Breast epithelium (tissue), 4 donors: ENCODE results near the gene C16orf90. TPM values are rescaled to one million over a fixed set of nuclear protein-coding genes. Genes with fewer than 3 reads are reported as not detected.

ENCODE experiments used
- DNase-seq, 2 donors: peaks; one replicate each; pipeline ENCODE4 v3.0.0-alpha.2; 2019; ENCODE audit warnings: low spot score in 2 of 2
- H3K27ac ChIP-seq, 2 donors: fragments of 200-600 bp; sonication (generic) in 1 of 2; one replicate each; pipeline ENCODE4 v1.5.1; 2016 to 2019; ENCODE audit warnings: mild to moderate bottlenecking in 1 of 2
- H3K27me3 ChIP-seq, 2 donors: fragments of 200-600 bp; sonication (generic) in 1 of 2; one replicate each; pipeline versions ENCODE4 v1.5.1 to v1.6.0; 2017 to 2019; ENCODE audit warnings: control low read depth in 1 of 2, mild to moderate bottlenecking in 1 of 2
- H3K36me3 ChIP-seq: fragments of 200-600 bp; one replicate; pipeline ENCODE4 v1.5.1; 2019
- H3K4me1 ChIP-seq, 2 donors: fragments of 200-600 bp; sonication (generic); one replicate each; pipeline ENCODE4 v1.5.1; 2016 to 2019; ENCODE audit warnings: control low read depth in 1 of 2
- H3K4me3 ChIP-seq, 3 donors: fragments of 200-600 bp; sonication (generic); 1 replicate in 2 of 3; 2 replicates in 1 of 3; pipeline ENCODE4 v1.5.1; 2016 to 2019; ENCODE audit warnings: mild to moderate bottlenecking in 3 of 3, moderate library complexity in 2 of 3
- H3K9me3 ChIP-seq, 2 donors: fragments of 200-600 bp; sonication (generic) in 1 of 2; one replicate each; pipeline ENCODE4 v1.5.1; 2016 to 2019; ENCODE audit warnings: control low read depth in 1 of 2
- POLR2A ChIP-seq: fragments of 450-650 bp; IDR thresholded peaks from one replicate; pipeline ENCODE4 v1.6.1; 2016; ENCODE audit warnings: antibody characterized with exemption, mild to moderate bottlenecking, moderate library complexity
- POLR2AphosphoS5 ChIP-seq, 3 donors: sonication (generic); formaldehyde crosslinking; IDR thresholded peaks; one replicate each; pipeline ENCODE4 v1.6.1; 2017; ENCODE audit warnings: antibody characterized with exemption in 3 of 3
- intact Hi-C: fragments of 100-400 bp; cut with DNase I; formaldehyde crosslinking; loops from one replicate; pipeline ENCODE4 v1.15.1; 2023; ENCODE audit warnings: low total_unique reads
- total RNA-seq, 3 donors: library from RNA; depleted of rRNA; stranded (reverse); fragments of >200 nt; gene quantifications; one replicate each; pipeline ENCODE4 v1.1.0, GENCODE V29; 2016
- TF ChIP-seq, protein P1 (sequence below), 3 donors: fragments of 450-650 bp; IDR thresholded peaks; one replicate each; pipeline ENCODE4 v1.5.1; 2016 to 2017; ENCODE audit warnings: antibody characterized with exemption in 3 of 3, mild to moderate bottlenecking in 3 of 3, moderate library complexity in 3 of 3

Gene C16orf90
- total RNA-seq, 3 donors from 2014 or later = not detected

DNA sequence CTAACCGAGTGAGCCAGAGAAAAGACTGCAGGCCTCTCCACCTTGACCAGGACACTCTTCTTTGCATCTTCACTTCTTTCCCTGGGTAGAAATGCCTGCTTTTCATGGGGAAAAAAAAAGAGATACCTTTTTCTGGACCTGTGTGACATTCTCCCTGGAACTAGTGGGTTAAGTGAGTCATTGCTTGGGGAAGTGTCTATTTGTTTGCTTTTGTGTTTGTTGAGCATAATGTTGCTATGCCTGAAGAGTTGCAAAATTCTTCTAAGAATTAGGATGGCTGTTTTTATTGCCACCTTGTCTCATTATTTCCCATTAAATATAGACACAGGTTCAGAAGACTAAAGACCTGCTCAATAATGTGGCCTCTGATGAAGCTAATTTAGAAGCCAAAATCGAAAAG, 24.3 kb upstream of the C16orf90 start:
- Histone ChIP-seq H3K27me3 (no peaks in the 10 kb centered on the region), H3K4me3 (no peak overlapping the region), H3K36me3 (no peaks in the 10 kb centered on the region), H3K9me3 (no peaks in the 10 kb centered on the region), H3K4me1 (no peaks in the 10 kb centered on the region), H3K27ac (no peak overlapping the region)
- TF ChIP-seq POLR2AphosphoS5 (IDR thresholded peaks at IDR 0.05) (no peak), POLR2A (no peak)
- TF ChIP-seq, protein P1, sequence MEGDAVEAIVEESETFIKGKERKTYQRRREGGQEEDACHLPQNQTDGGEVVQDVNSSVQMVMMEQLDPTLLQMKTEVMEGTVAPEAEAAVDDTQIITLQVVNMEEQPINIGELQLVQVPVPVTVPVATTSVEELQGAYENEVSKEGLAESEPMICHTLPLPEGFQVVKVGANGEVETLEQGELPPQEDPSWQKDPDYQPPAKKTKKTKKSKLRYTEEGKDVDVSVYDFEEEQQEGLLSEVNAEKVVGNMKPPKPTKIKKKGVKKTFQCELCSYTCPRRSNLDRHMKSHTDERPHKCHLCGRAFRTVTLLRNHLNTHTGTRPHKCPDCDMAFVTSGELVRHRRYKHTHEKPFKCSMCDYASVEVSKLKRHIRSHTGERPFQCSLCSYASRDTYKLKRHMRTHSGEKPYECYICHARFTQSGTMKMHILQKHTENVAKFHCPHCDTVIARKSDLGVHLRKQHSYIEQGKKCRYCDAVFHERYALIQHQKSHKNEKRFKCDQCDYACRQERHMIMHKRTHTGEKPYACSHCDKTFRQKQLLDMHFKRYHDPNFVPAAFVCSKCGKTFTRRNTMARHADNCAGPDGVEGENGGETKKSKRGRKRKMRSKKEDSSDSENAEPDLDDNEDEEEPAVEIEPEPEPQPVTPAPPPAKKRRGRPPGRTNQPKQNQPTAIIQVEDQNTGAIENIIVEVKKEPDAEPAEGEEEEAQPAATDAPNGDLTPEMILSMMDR (IDR thresholded peaks at IDR 0.05) = no peak
- intact Hi-C loops = no loop called here
- DNase-seq = no peak

DNA sequence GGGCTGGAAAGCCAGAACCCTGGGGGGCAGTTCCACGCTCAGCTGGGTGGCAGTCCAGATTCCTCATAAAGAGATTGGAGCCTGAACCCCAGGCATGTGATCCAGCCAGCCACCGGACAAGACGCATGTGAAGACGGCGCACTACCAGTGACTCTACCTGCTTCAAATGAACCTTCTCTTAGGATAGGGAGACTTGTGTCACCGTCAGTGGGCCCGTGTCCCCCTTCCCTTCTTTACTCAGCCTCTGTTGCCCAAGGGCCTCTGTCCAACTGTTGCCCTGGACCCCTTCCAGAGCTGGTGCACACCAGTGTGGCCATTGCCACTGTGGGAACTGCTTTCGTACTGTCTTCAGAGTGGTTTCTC, 23.7 kb upstream of the C16orf90 start:
- DNase-seq = peak in 1 of 2 donors; percentile 38
- intact Hi-C loops = no loop called here
- H3K9me3 ChIP-seq = no peaks in the 10 kb centered on the region
- no peak overlapping the region for H3K4me3 ChIP-seq
- no peaks in the 10 kb centered on the region for H3K27me3 ChIP-seq
- TF ChIP-seq POLR2A = no peak
- no peak for TF ChIP-seq POLR2AphosphoS5 (IDR thresholded peaks at IDR 0.05)
- TF ChIP-seq, protein P1 (IDR thresholded peaks at IDR 0.05) = no peak
- H3K36me3 ChIP-seq = peaks cover 3% of the 10 kb centered on the region
- H3K4me1 ChIP-seq = no peaks in the 10 kb centered on the region
- no peak overlapping the region for H3K27ac ChIP-seq

DNA sequence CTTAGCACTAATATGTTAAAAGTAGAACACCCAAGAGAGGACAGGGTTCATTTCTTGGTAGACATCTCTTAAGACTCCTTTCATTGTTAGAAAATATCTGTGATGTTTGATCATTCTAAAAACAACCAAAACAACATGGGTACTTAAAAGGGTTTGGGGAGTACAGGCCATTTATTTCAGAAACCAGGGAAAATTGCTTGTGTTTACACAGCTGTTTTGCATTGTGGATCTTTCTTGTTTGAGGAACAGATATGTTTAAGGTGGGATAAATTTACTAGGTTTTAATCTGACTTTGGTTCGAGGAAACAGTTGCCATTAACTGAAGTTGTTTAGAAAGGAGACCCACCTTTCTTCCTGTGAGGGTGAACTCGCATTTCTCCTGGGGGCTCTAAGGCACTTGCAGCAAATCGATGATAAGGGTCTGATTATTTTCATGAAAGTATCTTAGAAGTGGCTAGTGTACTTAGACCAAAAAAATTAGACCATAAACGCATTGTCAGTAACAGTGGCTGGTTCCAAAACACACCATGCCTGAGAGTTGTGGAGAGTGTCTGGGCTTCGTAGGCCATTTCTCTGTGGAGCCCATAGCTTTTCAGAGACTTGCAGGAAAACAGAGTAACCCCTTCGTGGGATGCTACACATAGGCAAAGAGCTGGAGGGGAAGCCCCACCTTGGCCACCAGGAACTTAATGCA, 23.1 kb upstream of the C16orf90 start:
- H3K4me3 ChIP-seq = no peak overlapping the region
- TF ChIP-seq POLR2AphosphoS5 (IDR thresholded peaks at IDR 0.05) (no peak), POLR2A (no peak)
- TF ChIP-seq, protein P1 (IDR thresholded peaks at IDR 0.05) = no peak
- no peaks in the 10 kb centered on the region for H3K4me1 ChIP-seq
- no peaks in the 10 kb centered on the region for H3K9me3 ChIP-seq
- intact Hi-C loops = no loop called here
- DNase-seq = peak in 1 of 2 donors; percentile 17
- peaks cover 5% of the 10 kb centered on the region for H3K36me3 ChIP-seq
- H3K27ac ChIP-seq = no peak overlapping the region
- H3K27me3 ChIP-seq = no peaks in the 10 kb centered on the region

DNA sequence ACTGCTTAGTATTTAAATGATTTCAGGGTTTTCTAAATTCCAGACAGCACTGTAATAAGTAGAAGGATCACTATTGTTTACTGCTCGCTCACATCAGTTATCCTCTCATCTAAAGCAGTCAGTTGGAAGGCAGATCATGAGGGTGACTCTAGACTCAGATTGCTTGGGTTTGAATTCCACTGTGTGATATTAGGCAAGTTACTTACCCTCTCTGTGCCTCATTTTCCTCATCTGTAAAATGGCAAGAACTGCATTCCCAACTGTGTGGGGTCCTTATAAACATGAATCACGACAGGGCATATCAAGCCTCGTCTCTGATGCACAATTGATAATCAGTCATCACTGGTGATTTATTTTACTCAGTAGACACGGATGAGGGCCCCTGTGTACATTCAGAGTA, 20.6 kb upstream of the C16orf90 start:
- TF ChIP-seq, protein P1 (IDR thresholded peaks at IDR 0.05) = no peak
- TF ChIP-seq POLR2A (no peak), POLR2AphosphoS5 (IDR thresholded peaks at IDR 0.05) (no peak)

DNA sequence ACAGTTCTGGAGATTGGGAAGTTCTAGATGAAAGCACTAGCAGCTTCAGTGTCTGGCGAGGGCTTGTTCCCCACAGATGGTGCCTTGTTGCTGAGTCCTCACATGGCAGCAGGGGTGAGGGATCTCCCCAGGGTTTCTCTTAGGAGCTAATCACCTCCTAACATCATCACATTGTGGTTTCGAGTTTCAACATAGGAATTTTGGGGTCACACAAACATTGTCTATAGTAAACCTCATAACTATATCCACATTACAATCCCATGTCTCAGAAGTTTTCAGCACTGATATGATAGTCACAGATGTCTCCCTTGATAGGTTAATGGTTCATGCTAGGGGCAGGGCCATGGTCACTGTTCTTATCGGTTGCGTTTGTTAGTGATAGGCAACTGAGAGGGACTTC, 19.3 kb upstream of the C16orf90 start:
- Histone ChIP-seq H3K36me3 (peaks cover 5% of the 10 kb centered on the region), H3K27me3 (no peaks in the 10 kb centered on the region), H3K27ac (no peak overlapping the region), H3K9me3 (no peaks in the 10 kb centered on the region), H3K4me1 (no peaks in the 10 kb centered on the region), H3K4me3 (no peak overlapping the region)
- TF ChIP-seq, protein P1 (IDR thresholded peaks at IDR 0.05) = no peak
- TF ChIP-seq POLR2A = no peak
- TF ChIP-seq POLR2AphosphoS5 (IDR thresholded peaks at IDR 0.05) = no peak
- intact Hi-C loops = no loop called here
- DNase-seq = peak in 1 of 2 donors; percentile 10

More for the DNA sequence above, 20.6 kb upstream of the C16orf90 start:
- Histone ChIP-seq H3K4me3 (no peak overlapping the region), H3K4me1 (no peaks in the 10 kb centered on the region), H3K36me3 (peaks cover 5% of the 10 kb centered on the region), H3K9me3 (no peaks in the 10 kb centered on the region), H3K27ac (no peak overlapping the region), H3K27me3 (no peaks in the 10 kb centered on the region)
- no peak for DNase-seq
- intact Hi-C loops = no loop called here
